GM10266 (cell line): Measurements from ENCODE around the gene PCTP.
A peak's percentile ranks its signal among the peaks of the same experiment; 100 is the strongest.

ENCODE experiments used
- DNase-seq: peaks from one replicate; pipeline ENCODE4 v3.0.0; 2012; ENCODE audit errors: extremely low spot score
- CTCF ChIP-seq: IDR thresholded peaks from 2 replicates; pipeline ENCODE4 v1.5.1; 2012; ENCODE audit warnings: mild to moderate bottlenecking, low read depth; ENCODE audit not compliant: control insufficient read depth, insufficient read depth; ENCODE audit errors: missing control alignments

Gene PCTP

DNA sequence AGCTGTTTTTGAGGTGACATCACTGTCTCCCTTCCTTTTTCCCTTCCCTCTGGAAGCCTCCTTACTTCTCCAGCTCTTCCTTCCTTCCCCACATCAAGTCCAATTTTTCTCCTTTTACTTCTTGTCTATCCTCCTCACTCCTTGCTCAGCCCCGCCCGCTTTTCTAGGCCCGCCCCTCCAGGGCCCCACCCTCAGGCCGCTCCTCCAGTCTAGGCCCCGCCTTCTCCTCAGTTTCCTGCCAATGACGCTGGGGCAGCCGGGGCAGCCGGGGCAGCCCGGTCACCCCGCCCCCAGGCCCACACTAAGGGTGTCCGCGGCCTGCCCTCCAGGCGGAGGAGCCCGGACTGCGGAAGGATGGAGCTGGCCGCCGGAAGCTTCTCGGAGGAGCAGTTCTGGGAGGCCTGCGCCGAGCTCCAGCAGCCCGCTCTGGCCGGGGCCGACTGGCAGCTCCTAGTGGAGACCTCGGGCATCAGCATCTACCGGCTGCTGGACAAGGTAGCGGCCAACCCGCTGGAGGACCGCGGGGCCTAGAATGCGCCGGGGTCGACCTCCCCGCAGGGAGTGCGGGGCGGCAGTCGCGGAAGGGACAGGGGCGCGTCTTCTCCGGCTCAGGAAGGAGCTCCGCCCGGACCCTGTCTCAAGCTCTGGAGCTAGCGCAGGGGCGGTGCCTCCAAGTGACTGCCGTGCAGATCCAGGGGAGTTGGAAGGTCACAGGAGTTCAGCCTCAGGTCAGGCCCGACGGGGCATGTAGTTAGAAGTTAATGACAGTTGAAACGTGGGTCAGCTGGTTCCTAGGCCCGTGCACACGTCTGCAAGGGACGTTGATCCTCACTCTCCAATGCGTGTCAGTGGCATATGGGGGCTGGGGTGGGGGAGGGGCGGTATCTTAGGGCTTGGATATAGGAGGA is at the start of gene PCTP:
Gene PCTP, plus strand, starts transcription at position 302 of the 908 bp plus-strand sequence. Its CDS starts 53 bp downstream, at position 355.
- peak; percentile 89 for DNase-seq
- TF ChIP-seq CTCF: peak; percentile 15

- no peak for DNase-seq
- TF ChIP-seq CTCF: no peak
Measured at GRCh38 chr17:55702150-55702549, 48.7 kb upstream of the PCTP start.

DNA sequence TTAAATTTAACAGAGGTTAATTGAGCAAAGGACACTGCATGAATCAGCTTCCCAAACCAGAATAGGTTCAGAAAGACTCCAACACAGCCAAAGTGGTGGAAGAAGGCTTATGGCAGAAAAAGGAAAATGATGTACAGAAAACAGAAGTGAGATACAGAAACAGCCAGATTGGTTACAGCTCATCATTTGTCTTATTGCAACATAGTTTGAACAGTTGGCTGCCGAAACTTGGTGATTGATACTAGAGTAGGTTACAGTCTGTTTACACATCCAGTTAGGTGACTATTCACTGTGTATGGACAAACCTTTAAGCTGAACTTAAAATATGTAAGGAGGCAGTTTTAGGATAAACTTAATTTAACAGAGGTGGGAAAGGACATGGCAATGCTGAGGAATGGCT is 46.5 kb upstream of the PCTP start:
- no peak for TF ChIP-seq CTCF
- DNase-seq: no peak

GRCh38 chr17:55705847-55706246 is 45.0 kb upstream of the PCTP start:
- no peak for TF ChIP-seq CTCF
- DNase-seq: no peak

DNA sequence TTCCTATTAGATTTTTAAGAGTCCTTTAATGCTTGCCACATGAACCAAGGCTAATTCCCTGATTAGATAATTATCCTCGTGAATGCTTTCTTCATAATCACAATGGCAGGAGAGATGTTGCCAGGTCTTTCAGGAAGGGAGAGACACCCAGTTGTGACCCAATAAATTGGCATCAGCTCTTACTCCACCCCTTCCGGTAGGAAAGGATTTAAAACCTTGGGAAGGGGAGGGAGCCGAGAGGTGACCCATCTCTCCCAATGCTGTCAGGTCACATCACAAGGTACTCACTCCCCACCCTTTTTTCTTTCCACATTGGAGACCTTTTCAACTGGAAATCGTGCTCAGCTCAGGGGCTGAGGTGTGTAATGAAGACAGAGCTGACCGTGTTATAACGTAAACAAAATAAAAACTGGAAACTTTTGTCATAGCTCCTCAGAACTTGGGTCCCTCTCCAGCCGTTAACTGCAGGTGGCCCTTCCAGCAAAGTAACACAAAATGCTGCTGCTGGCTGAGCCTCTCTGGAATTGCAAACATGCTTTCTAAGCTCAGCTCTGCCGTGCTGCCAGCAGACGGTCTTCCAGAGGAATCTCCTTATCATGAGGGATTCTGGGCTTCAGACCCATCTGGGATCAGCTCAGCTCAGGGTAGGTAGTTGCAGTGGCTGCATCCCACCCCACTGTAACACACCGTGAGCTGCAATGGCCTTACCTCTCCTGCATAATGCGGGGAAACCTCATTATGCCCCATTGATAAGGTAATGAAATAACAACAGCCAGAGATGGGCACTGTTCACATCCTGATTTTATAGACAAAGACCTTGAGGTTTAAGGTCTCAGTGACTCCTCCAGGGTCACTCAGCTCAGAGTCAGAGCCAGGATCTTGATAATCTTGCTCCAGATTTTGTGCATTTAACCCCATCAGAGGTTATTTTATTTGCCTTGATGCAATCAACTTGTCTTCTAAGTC is 43.8 kb upstream of the PCTP start:
- TF ChIP-seq CTCF: no peak
- no peak for DNase-seq

GRCh38 chr17:55708175-55708974 is 42.5 kb upstream of the PCTP start:
- TF ChIP-seq CTCF: no peak
- DNase-seq: no peak
